Glutamatergic neuron (in vitro differentiated cells): ENCODE results near the gene ZNF470. TPM values are rescaled to one million over a fixed set of nuclear protein-coding genes. Genes with fewer than 3 reads are reported as not detected.

ENCODE experiments used
- DNase-seq: peaks from one replicate; pipeline ENCODE4 v3.0.0; 2022
- H3K27ac Mint-ChIP-seq: one replicate; pipeline ENCODE4 v1.8.0; 2020; ENCODE audit warnings: mild to moderate bottlenecking, mixed read lengths, inconsistent platforms; ENCODE audit not compliant: unreplicated experiment
- H3K27me3 Mint-ChIP-seq: one replicate; pipeline ENCODE4 v1.8.0; 2020; ENCODE audit warnings: mild to moderate bottlenecking, moderate library complexity, mixed read lengths, inconsistent platforms; ENCODE audit not compliant: unreplicated experiment
- H3K36me3 Mint-ChIP-seq: one replicate; pipeline ENCODE4 v1.8.0; 2020; ENCODE audit warnings: mild to moderate bottlenecking, mixed read lengths, inconsistent platforms; ENCODE audit not compliant: unreplicated experiment
- H3K4me1 Mint-ChIP-seq: one replicate; pipeline ENCODE4 v1.8.0; 2020; ENCODE audit warnings: mild to moderate bottlenecking, low read depth, mixed read lengths, inconsistent platforms; ENCODE audit not compliant: unreplicated experiment
- H3K4me3 Mint-ChIP-seq: one replicate; pipeline ENCODE4 v1.8.0; 2020; ENCODE audit warnings: mild to moderate bottlenecking, mixed read lengths, inconsistent platforms; ENCODE audit not compliant: unreplicated experiment
- H3K9me3 Mint-ChIP-seq: one replicate; pipeline ENCODE4 v1.8.0; 2020; ENCODE audit warnings: mild to moderate bottlenecking, moderate library complexity, mixed read lengths, inconsistent platforms; ENCODE audit not compliant: unreplicated experiment
- total RNA-seq: library from RNA; stranded (reverse); fragmentation: NEBNext Ultra II Directional; extraction: Animal tissue kit (Norgen Biotek cat#: 25700); gene quantifications from one replicate; pipeline ENCODE4 v1.2.1, GENCODE V29; 2021; ENCODE audit not compliant: unreplicated experiment
- TF ChIP-seq, protein P1 (sequence below): fragments of 200-600 bp; sonication (generic); IDR thresholded peaks from one replicate; pipeline ENCODE4 v1.5.0; 2021; ENCODE audit not compliant: partially characterized antibody, unreplicated experiment

Gene ZNF470
- total RNA-seq, 1 donor from 2014 or later, result 10.1 TPM

DNA sequence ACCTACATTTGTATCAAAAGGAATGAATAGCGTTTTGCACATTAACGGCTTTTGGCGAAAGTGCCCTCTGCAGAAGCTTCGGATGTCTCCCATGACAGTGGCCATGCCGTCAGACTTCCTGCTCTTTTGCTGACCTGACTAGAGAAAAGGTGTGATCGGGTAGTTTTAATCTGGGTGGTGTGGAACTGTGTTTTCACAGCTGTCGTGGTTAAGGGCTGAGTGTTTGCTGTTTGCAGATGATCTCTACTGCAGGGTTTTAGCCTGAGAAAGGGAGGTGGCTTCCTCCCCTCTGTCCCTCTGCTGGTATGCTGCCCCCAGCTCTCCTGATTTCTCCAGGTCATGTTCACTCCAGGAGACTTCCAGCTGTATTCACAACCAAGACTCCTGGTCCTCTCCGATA lies 50.3 kb downstream of the ZNF470 start:
- peaks cover 62% of the 10 kb centered on the region for H3K36me3 Mint-ChIP-seq
- DNase-seq, result no peak
- TF ChIP-seq, protein P1, sequence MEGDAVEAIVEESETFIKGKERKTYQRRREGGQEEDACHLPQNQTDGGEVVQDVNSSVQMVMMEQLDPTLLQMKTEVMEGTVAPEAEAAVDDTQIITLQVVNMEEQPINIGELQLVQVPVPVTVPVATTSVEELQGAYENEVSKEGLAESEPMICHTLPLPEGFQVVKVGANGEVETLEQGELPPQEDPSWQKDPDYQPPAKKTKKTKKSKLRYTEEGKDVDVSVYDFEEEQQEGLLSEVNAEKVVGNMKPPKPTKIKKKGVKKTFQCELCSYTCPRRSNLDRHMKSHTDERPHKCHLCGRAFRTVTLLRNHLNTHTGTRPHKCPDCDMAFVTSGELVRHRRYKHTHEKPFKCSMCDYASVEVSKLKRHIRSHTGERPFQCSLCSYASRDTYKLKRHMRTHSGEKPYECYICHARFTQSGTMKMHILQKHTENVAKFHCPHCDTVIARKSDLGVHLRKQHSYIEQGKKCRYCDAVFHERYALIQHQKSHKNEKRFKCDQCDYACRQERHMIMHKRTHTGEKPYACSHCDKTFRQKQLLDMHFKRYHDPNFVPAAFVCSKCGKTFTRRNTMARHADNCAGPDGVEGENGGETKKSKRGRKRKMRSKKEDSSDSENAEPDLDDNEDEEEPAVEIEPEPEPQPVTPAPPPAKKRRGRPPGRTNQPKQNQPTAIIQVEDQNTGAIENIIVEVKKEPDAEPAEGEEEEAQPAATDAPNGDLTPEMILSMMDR, result no peak
- H3K27ac Mint-ChIP-seq, result no peak overlapping the region
- H3K27me3 Mint-ChIP-seq, result peaks cover 4% of the 10 kb centered on the region
- peaks cover 20% of the 10 kb centered on the region for H3K9me3 Mint-ChIP-seq
- H3K4me1 Mint-ChIP-seq, result peaks cover 7% of the 10 kb centered on the region
- H3K4me3 Mint-ChIP-seq, result peak overlapping the region; percentile 10

- no peak overlapping the region for H3K4me3 Mint-ChIP-seq
- peaks cover 4% of the 10 kb centered on the region for H3K27me3 Mint-ChIP-seq
- peaks cover 2% of the 10 kb centered on the region for H3K4me1 Mint-ChIP-seq
- TF ChIP-seq, protein P1, result no peak
- DNase-seq, result no peak
- no peak overlapping the region for H3K27ac Mint-ChIP-seq
- peaks cover 25% of the 10 kb centered on the region for H3K9me3 Mint-ChIP-seq
- peaks cover 56% of the 10 kb centered on the region for H3K36me3 Mint-ChIP-seq
These were observed 51.9 kb downstream of the ZNF470 start for GRCh38 chr19:56619121-56619520.

DNA sequence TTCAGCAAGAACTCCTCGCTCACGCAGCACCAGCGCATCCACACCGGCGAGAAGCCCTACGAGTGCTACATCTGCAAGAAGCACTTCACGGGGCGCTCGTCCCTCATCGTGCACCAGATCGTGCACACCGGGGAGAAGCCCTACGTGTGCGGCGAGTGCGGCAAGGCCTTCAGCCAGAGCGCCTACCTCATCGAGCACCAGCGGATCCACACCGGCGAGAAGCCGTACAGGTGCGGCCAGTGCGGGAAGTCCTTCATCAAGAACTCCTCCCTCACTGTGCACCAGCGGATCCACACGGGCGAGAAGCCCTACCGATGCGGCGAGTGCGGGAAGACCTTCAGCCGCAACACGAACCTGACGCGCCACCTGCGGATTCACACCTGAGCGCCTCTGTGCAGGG lies 55.1 kb downstream of the ZNF470 start:
- H3K4me1 Mint-ChIP-seq, result no peaks in the 10 kb centered on the region
- no peak for DNase-seq
- H3K27ac Mint-ChIP-seq, result no peak overlapping the region
- peaks cover 6% of the 10 kb centered on the region for H3K27me3 Mint-ChIP-seq
- TF ChIP-seq, protein P1, result no peak
- peaks cover 34% of the 10 kb centered on the region for H3K9me3 Mint-ChIP-seq
- peaks cover 42% of the 10 kb centered on the region for H3K36me3 Mint-ChIP-seq
- H3K4me3 Mint-ChIP-seq, result no peak overlapping the region

DNA sequence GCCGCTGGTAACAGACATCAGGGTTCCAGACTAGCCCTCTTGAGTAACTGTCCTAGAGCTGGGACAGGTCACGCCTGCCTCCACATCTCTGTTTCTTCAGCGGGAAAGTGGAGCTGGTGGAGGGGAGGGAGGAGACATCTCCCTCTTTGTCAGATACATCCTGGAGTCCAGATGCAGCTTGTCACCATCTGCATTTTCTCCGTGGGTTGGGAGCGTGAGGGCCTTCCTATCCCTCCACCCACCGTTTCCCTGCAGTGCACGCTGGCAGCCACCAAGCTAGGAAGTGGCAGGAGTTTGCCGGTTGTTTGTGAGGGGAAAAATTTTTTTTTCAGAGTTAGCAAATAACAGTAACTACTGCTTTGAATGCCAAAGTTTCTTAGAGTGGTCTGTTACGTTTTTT lies 55.7 kb downstream of the ZNF470 start:
- DNase-seq, result no peak
- peaks cover 6% of the 10 kb centered on the region for H3K27me3 Mint-ChIP-seq
- peaks cover 33% of the 10 kb centered on the region for H3K9me3 Mint-ChIP-seq
- peaks cover 40% of the 10 kb centered on the region for H3K36me3 Mint-ChIP-seq
- H3K27ac Mint-ChIP-seq, result no peak overlapping the region
- no peaks in the 10 kb centered on the region for H3K4me1 Mint-ChIP-seq
- H3K4me3 Mint-ChIP-seq, result no peak overlapping the region
- TF ChIP-seq, protein P1, result no peak

GRCh38 chr19:56625708-56626107 lies 58.4 kb downstream of the ZNF470 start:
- no peak overlapping the region for H3K4me3 Mint-ChIP-seq
- DNase-seq, result no peak
- H3K36me3 Mint-ChIP-seq, result peaks cover 40% of the 10 kb centered on the region
- peaks cover 35% of the 10 kb centered on the region for H3K9me3 Mint-ChIP-seq
- peaks cover 6% of the 10 kb centered on the region for H3K27me3 Mint-ChIP-seq
- H3K27ac Mint-ChIP-seq, result no peak overlapping the region
- TF ChIP-seq, protein P1, result no peak
- no peaks in the 10 kb centered on the region for H3K4me1 Mint-ChIP-seq
